ENCODE results near the gene ATP6V0A1. TPM values are rescaled to one million over a fixed set of nuclear protein-coding genes. Genes with fewer than 3 reads are reported as not detected.

The ATP6V0A1 gene
- total RNA-seq, 4 donors from 2014 or later: 29.5 to 111 (median 64.5) TPM

DNA sequence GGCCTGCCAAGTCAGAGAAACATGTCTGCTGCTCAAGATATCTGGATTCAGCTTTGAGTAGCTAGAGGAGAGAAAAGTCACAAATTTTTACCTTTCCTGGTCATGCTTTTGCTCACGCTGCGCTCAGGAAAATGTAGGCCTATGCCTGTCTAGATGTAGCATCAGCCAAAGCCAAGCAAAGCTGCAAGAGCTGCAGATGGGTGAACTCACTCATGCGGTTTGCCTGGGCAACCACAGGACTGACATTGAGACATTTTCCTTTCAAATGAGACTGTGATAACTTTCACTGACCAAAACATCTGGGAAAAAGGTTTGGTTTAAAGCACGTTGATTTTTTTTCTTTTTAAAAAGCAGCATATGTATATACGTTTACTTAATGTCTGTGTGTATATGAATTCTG is 43.4 kb downstream of the ATP6V0A1 start:
- TF ChIP-seq POLR2A (IDR thresholded peaks at IDR 0.05) (no peak), CTCF (IDR thresholded peaks at IDR 0.05) (no peak)
- Histone ChIP-seq H3K4me1 (no peaks in the 10 kb centered on the region), H3K36me3 (no peaks in the 10 kb centered on the region), H3K27me3 (no peaks in the 10 kb centered on the region), H3K4me3 (no peak overlapping the region), H3K9me3 (no peaks in the 10 kb centered on the region), H3K27ac (no peak overlapping the region)
- intact Hi-C loops (cut with DNase I; ENCODE audit: low total_unique reads): no loop called here
- no peak for DNase-seq

DNA sequence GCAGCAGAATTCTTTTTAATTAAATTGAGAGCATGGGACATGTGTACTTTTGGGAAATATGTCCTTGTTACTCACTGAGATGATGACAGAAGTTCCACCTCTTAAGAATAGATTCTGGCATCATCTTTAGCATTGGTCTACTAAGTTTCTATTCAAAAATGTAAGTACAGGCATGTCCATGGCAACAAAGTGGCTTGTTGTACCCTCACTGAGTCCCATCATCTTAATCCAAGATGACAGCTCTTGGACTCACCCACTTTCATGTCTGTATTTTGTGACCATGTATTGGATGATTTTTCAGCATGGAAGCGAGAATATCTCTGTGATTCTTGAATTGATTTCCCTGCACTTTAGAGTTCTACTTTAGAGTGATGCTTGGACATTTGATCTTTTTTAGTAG is 44.2 kb downstream of the ATP6V0A1 start:
- TF ChIP-seq POLR2A (IDR thresholded peaks at IDR 0.05) (no peak), CTCF (IDR thresholded peaks at IDR 0.05) (no peak)
- H3K27ac ChIP-seq: no peak overlapping the region
- intact Hi-C loops (cut with DNase I; ENCODE audit: low total_unique reads): no loop called here
- no peaks in the 10 kb centered on the region for H3K9me3 ChIP-seq
- no peaks in the 10 kb centered on the region for H3K36me3 ChIP-seq
- H3K27me3 ChIP-seq: no peaks in the 10 kb centered on the region
- no peaks in the 10 kb centered on the region for H3K4me1 ChIP-seq
- DNase-seq: no peak
- H3K4me3 ChIP-seq: no peak overlapping the region

DNA sequence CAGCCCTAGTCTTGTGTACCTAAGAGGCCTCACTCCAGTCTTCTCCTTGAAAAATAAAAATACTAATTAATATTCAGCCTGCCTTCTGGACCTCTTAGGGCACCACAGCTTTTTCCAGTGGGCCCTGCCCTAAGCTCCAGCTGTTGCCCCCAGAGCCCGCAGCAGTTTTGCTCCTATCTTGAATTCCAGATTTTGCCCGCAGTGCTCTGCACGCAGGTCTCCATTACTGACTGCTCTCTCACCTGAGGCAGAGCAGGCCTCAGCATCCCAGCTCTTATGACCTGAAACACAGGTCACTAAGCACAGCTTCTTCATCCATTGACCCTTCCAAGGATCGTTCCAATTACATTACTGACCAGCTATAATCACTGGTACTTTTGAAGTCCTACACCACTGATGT is 49.0 kb downstream of the ATP6V0A1 start:
- no peak for DNase-seq
- no peak for TF ChIP-seq CTCF (IDR thresholded peaks at IDR 0.05)
- TF ChIP-seq POLR2A (IDR thresholded peaks at IDR 0.05): no peak
- intact Hi-C loops (cut with DNase I; ENCODE audit: low total_unique reads): no loop called here
- Histone ChIP-seq H3K27me3 (no peaks in the 10 kb centered on the region), H3K27ac (no peak overlapping the region), H3K4me1 (no peaks in the 10 kb centered on the region), H3K36me3 (no peaks in the 10 kb centered on the region), H3K4me3 (no peak overlapping the region), H3K9me3 (no peaks in the 10 kb centered on the region)

- Histone ChIP-seq H3K36me3 (no peaks in the 10 kb centered on the region), H3K4me1 (no peaks in the 10 kb centered on the region), H3K27me3 (no peaks in the 10 kb centered on the region), H3K9me3 (no peaks in the 10 kb centered on the region), H3K27ac (no peak overlapping the region), H3K4me3 (no peak overlapping the region)
- intact Hi-C loops (cut with DNase I; ENCODE audit: low total_unique reads): no loop called here
- no peak for DNase-seq
- TF ChIP-seq CTCF (IDR thresholded peaks at IDR 0.05): no peak
- TF ChIP-seq POLR2A (IDR thresholded peaks at IDR 0.05): no peak
Measured at GRCh38 chr17:42508426-42509165, 49.9 kb downstream of the ATP6V0A1 start.

DNA sequence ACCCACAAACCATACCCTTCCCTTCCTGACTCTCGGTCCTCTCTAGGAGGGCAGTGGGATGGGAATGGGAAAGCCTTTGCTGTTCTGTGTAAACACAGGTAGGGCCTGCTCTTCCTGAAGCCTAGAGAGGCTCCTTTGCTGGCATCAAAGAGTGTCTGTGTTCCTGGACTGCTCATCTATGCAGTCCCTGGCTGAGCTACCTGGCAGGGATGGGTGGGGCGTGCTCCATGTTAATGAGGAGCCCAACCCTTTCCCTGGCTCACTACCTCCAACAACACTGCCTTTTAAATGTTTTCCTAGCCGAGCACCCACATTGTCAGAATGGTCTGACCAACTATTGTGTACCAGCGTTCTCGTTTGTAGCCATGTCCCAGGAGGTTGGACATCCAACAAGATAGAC is 50.7 kb downstream of the ATP6V0A1 start:
- H3K27ac ChIP-seq: no peak overlapping the region
- intact Hi-C loops (cut with DNase I; ENCODE audit: low total_unique reads): no loop called here
- no peak for DNase-seq

More for the DNA sequence above, 50.7 kb downstream of the ATP6V0A1 start:
- Histone ChIP-seq H3K27me3 (no peaks in the 10 kb centered on the region), H3K9me3 (no peaks in the 10 kb centered on the region), H3K4me3 (no peak overlapping the region), H3K36me3 (no peaks in the 10 kb centered on the region), H3K4me1 (no peaks in the 10 kb centered on the region)
- TF ChIP-seq POLR2A (IDR thresholded peaks at IDR 0.05): no peak
